ENCODE data around the gene CD248.
"Not testable (repeated sequence)": the region's sequence is repeated elsewhere in the genome, so short reads cannot be mapped to it uniquely, and the experiment has no call there.

Gene CD248

DNA sequence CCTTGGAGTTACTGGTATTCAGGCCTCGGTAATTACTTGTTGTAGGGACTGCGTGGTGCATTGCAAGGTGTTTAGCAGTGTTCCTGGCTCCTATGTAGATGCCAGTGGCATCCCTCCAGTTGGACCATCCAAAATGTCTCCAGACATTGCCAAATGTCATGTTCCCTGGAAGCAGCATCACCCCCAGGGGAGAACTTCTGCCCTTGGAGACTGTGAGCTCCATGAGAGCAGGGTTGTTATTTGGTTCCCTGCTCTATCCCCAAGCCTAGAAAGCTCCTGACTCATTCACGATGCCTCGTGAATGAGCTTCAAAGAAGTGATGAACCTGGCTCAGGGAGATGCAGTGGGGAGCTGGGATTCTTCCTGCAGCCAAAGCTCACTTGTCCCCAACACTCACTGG lies 4.8 kb upstream of the CD248 start:
- no peak for DNase-seq (ENCODE audit: low read depth in 1 of 2, low spot score in 1 of 2)
- in situ Hi-C loops (cut with HindIII; ENCODE audit: low pct_unique_long_range_greater_than_20kb, low sequenced_read_pairs) = no loop called here
- TF ChIP-seq JUND (IDR thresholded peaks at IDR 0.05; ENCODE audit: low read depth) = no peak

DNA sequence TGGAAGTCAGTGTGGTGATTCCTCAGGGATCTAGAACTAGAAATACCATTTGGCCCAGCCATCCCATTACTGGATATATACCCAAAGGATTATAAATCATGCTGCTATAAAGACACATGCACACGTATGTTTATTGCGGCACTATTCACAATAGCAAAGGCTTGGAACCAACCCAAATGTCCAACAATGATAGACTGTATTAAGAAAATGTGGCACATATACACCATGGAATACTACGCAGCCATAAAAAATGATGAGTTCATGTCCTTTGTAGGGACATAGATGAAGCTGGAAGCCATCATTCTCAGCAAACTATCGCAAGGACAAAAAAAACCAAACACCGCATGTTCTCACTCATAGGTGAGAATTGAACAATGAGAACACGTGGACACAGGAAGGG lies 3.9 kb upstream of the CD248 start:
- in situ Hi-C loops (cut with HindIII; ENCODE audit: low pct_unique_long_range_greater_than_20kb, low sequenced_read_pairs); DNase-seq (ENCODE audit: low read depth in 1 of 2, low spot score in 1 of 2): not testable (repeated sequence)

DNA sequence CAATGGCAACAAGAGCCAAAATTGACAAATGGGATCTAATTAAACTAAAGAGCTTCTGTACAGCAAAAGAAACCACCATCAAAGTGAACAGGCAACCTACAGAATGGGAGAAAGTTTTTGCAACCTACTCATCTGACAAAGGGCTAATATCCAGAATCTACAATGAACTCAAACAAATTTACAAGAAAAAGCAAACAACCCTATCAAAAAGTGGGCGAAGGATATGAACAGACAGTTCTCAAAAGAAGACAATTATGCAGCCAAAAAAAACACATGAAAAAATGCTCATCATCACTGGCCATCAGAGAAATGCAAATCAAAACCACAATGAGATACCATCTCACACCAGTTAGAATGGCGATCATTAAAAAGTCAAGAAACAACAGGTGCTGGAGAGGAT lies 3.4 kb upstream of the CD248 start:
- in situ Hi-C loops (cut with HindIII; ENCODE audit: low pct_unique_long_range_greater_than_20kb, low sequenced_read_pairs); DNase-seq (ENCODE audit: low read depth in 1 of 2, low spot score in 1 of 2): not testable (repeated sequence)

DNA sequence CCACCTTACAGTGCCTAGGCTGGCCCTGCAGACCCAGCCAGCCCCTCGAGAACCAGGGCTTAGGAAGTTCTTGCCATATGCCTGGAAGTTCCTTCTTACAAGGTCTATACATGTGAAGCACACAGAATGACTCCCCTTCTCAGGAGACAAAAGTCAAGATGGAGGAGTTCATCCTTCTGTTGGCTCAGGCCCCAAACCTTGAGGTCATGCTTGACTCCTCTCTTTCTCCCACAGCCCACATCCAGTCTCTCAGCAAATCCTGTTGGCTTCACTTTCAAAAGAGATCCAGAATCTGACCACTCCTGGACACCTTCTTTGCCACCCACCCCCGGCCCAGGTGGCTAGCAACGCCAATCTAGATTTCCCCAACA lies 1.7 kb upstream of the CD248 start:
- in situ Hi-C loops (cut with HindIII; ENCODE audit: low pct_unique_long_range_greater_than_20kb, low sequenced_read_pairs) = no loop called here
- DNase-seq (ENCODE audit: low read depth in 1 of 2, low spot score in 1 of 2) = no peak

DNA sequence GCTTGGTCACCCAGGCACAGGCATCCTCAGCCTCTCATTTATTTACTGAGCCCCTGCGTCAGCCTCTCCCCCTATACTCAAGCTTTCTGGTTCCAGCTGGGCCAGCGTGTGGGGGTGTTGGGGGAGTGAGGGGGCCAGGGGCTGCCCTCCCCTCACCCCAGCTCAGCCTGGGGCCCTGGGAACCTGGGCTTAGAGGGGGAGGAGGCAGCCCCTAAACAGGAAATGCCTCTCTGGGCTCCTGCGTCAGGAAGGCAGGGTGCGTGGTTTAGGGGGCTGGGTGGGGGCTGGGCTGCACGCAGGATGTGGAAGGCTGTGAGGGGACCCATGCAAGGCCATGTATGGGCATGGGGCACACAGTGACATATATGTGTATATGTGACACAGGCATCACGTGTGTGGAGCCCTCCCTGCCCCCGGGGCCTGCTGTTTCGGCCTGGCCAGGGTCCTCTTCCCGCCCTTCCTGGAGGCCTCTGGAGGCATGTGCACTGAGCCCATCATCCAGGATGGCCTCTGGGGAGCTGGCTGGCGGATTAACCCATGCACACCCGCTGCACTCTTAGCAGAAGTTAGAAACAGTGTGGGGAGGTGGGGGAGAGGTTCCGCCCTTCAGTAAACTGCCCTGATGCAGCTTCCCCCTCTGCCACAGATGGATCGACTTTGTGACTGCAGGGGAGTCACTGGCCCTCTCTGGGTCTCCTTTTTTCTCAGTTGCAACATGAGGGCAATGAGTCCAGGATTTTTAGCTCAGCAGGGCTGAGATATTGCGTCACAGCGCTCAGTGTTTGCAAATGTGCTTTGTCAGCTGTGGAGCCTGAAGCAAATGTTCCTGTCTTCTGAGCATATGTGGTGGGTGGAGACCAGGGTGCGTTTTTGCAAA lies 1.1 kb upstream of the CD248 start:
- peak in 1 of 2 experiments; percentile 57 for DNase-seq (ENCODE audit: low read depth in 1 of 2, low spot score in 1 of 2)
- in situ Hi-C loops (cut with HindIII; ENCODE audit: low pct_unique_long_range_greater_than_20kb, low sequenced_read_pairs) = no loop called here
- TF ChIP-seq JUND (IDR thresholded peaks at IDR 0.05; ENCODE audit: low read depth) = no peak

More for the DNA sequence above, 1.7 kb upstream of the CD248 start:
- no peak for TF ChIP-seq JUND (IDR thresholded peaks at IDR 0.05; ENCODE audit: low read depth)

DNA sequence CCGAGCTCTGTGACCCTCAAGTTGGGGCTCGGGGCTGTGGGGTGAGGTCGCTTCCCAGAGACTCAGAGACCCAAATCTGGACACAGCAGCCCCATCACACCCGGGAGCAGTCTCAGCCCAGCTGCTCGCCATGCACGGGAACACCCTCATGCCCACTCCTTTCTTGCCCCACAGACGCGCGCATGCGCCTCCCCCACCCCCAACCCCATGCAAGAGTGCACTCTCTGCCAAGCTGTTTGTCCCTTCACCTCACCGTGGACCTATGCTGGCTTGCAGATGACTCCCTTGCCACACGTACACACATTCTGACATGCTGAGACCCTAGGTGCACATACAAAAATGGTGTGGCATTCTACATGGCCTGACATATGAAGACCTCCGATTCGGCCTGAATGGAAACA lies 478 bp upstream of the CD248 start:
- no peak for DNase-seq (ENCODE audit: low read depth in 1 of 2, low spot score in 1 of 2)
- TF ChIP-seq JUND (IDR thresholded peaks at IDR 0.05; ENCODE audit: low read depth) = no peak
- in situ Hi-C loops (cut with HindIII; ENCODE audit: low pct_unique_long_range_greater_than_20kb, low sequenced_read_pairs) = no loop called here

DNA sequence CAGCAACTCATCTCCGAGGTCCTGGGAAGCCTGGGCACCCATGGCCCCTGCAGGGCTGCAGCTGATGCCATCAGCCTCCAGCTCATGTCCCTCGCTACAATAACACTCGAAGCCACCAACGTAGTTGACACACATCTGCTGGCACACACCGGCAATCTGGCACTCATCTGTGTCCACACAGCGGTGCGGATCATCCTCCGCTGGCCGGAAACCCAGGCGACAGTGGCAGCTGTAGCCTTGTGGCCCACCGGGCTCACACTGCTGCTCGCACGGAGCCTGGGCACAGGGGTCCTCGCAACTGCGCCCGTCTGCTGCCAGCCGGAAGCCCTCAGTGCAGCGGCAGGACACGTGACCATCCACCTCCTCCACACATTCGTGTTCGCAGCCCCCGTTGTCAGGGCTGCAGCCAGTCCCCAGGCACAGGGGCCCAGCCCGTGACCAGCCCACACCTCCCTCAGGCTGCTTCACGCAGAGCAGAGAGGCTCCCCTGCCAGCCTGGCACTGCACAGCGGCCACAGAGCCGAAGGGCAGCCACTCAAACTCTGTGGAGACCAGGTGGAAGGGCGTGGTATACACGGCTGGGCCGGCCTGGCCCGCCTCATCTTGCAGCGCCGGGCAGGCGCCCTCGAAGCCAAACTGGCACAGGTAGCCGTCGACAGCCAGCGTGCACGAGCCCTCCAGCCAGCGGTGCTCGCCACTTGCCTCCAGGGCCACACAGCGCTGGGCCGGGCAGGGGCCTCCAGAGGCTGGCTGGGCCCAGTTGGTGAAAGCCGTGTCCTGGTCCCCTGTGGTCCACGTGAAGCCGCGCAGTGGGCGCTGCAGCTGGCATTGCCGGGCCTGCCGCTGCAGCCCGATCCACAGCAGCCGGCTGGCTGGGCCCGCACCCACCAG lies 678 bp downstream of the CD248 start:
- TF ChIP-seq JUND (IDR thresholded peaks at IDR 0.05; ENCODE audit: low read depth) = no peak

DNA sequence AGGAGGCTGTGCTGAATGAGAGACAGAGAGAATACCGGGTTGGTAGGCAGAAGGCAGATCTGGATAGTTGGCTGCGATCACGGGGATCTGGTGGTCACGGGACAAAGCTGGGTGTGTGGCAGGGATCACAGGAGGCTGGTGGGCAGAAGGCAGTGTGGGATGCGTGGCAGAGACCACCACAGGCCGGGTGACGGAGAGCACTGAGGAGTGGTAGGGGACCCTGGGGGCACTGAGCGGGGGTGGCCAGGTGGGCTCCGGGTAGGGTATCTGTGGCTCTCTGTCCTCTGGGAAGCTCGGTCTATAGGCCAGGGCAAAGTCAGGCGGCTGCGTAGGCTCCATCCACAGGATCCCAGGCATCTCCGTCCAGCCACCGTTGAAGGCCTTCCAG lies 1.4 kb downstream of the CD248 start:
- in situ Hi-C loops (cut with HindIII; ENCODE audit: low pct_unique_long_range_greater_than_20kb, low sequenced_read_pairs) = no loop called here
- DNase-seq (ENCODE audit: low read depth in 1 of 2, low spot score in 1 of 2) = no peak
- no peak for TF ChIP-seq JUND (IDR thresholded peaks at IDR 0.05; ENCODE audit: low read depth)

More for the DNA sequence above, 678 bp downstream of the CD248 start:
- DNase-seq (ENCODE audit: low read depth in 1 of 2, low spot score in 1 of 2) = no peak
- in situ Hi-C loops (cut with HindIII; ENCODE audit: low pct_unique_long_range_greater_than_20kb, low sequenced_read_pairs) = no loop called here

DNA sequence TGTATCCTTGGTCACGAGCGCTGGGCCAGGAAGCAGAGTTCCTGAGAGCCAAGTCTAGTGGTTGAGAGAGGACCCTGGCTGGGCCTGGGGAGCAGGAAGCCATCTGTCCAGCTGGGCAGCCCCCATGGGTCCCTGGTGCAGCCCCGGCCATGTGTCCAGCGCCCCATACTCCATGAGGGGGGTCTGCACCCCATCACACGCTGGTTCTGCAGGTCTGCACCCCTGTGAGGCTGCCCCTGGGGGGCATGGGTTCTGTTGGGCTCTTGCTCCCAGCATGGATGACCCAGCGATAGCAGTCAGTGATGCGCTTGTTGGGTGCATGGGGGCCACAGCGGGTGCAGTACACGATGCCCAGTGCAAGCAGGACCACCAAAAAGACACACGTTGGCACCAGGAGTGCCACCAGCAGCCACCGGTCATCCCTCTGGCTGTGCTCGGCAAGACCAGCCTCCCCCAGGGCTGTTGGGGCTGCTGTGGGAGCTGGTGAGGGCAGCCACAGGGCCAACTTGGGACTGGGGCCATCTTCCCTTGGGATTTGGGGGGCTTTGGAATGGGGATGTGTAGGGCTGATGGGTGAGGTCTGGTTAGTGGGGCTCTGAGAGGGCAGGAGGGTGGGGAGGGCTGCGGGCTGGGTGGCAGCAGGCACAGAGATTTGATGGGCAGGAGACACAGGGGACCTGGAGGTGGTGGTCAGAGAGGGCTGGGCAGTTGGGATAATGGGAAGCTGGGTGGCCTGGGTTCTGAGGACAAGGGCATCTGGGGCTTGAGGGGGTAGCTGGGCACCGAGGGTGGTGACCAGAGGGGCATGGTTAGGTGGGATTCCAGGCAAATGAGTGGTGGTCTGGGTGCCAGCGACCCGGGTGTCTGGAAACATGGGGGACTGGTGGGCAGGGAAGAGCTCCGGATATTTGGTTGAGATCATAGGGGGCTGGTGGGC lies 2.0 kb downstream of the CD248 start:
- no peak for DNase-seq (ENCODE audit: low read depth in 1 of 2, low spot score in 1 of 2)
- TF ChIP-seq JUND (IDR thresholded peaks at IDR 0.05; ENCODE audit: low read depth) = no peak
- in situ Hi-C loops (cut with HindIII; ENCODE audit: low pct_unique_long_range_greater_than_20kb, low sequenced_read_pairs) = no loop called here

DNA sequence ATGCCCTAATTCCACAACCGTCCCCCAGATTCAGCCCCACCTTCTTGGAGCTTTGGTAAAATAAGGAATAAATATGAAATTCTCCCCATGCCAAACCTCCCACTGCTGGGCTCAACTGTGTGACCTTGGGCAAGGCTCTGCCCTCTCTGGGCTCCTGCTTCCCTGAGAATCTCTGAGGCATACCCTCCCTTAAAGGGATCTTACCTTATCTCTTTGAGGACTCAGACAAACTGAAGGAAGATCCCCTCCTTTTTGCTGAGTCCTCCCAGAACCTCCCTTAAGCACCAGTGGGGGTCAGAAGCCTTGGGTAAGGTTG lies 2.7 kb downstream of the CD248 start:
- TF ChIP-seq JUND (IDR thresholded peaks at IDR 0.05; ENCODE audit: low read depth) = no peak
- in situ Hi-C loops (cut with HindIII; ENCODE audit: low pct_unique_long_range_greater_than_20kb, low sequenced_read_pairs) = no loop called here
- no peak for DNase-seq (ENCODE audit: low read depth in 1 of 2, low spot score in 1 of 2)

DNA sequence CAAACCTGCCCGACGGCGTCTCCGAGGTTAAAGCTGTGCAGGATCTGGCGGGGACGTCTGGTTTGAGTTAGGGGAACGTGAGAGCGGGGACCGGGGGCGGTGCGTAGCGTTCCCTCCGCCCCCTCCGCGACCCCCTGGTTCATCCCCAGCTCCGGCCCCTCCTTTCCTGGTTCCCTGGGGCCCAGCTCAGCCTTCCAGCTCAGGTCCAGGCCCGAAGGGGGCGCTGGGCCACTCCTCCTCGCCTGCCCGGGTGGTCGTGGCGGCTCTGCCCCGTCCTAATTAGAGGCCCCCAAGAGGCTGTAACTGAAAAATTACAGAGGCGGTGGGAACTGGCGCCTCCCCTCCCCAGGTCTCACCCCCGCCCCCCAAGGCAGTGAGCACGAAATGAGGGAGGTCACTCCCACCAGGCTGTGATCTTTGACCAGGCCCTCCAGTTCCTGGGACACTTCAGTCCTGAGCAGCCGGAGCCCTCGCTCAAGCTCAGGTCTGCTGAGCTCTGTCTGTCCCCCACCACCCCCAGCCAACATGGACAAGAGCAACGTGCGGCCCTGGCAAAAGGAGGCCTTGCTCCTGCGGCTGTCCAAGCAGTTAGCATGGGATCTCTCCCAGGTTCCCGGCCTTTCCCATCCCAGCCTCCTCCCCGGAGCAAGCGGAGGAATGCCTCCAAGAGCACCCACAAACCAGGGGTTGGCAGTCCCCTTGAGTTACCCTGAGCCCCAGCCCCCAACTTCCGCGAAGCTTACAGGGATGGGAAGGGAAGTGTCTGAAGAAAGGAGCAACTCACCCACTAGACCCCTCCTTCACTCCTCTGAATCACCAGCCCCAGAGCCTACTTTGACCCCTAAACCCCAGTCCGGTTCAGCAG lies 3.3 kb downstream of the CD248 start:
- in situ Hi-C loops (cut with HindIII; ENCODE audit: low pct_unique_long_range_greater_than_20kb, low sequenced_read_pairs) = no loop called here
- no peak for DNase-seq (ENCODE audit: low read depth in 1 of 2, low spot score in 1 of 2)
- TF ChIP-seq JUND (IDR thresholded peaks at IDR 0.05; ENCODE audit: low read depth) = no peak
